GM21619 (cell line): Measurements from ENCODE around the gene SAE1.
A peak's percentile ranks its signal among the peaks of the same experiment; 100 is the strongest.

Experiments used
- ATAC-seq: cut with Tn5 transposase; IDR thresholded peaks from one replicate; pipeline ENCODE4 v1.9.1; 2021; ENCODE audit not compliant: unreplicated experiment

The SAE1 gene

GRCh38 chr19:47210180-47210490, 79.5 kb downstream of the SAE1 start:
- no peak for ATAC-seq

GRCh38 chr19:47210689-47211316, 80.2 kb downstream of the SAE1 start:
- ATAC-seq, result no peak

- ATAC-seq, result no peak
Observed at GRCh38 chr19:47215581-47215980, 84.9 kb downstream of the SAE1 start.

DNA sequence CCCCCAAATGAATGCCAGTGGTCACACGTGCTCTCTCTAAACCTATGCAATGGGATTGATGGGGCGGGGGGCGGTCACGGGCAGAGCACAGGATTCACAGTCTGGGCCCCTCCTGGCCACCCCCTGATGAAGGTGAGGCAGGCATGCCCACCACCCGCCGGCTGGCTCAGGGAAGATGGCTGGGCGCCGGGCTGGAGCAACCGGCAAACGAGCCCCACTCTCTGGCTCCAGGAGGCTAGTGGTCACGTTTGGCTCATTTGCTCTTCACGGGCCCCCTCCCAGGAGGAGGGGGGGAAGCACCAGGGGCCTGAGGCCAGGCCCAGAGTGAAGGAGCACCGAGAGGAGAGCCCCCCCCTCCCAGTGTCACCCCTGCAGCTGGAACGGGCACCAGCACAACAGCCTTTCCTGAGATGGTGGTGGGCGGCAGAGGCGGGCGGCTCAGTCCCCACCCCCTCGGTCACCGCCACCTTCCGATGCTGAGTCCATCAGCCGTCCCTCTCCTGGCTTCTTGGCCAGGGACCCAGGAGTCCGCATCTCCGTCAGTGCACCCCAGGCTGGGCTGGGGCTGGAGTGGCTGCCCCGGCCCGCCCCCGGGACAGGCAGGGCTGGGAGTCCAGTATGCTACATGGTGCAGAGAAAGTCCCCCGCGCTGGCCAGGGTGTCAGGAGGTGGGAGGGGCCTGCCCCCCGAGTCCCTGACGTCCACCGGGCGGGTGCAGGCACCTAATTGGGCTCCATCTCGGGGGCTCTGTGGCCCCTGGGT, 90.6 kb downstream of the SAE1 start:
- no peak for ATAC-seq

DNA sequence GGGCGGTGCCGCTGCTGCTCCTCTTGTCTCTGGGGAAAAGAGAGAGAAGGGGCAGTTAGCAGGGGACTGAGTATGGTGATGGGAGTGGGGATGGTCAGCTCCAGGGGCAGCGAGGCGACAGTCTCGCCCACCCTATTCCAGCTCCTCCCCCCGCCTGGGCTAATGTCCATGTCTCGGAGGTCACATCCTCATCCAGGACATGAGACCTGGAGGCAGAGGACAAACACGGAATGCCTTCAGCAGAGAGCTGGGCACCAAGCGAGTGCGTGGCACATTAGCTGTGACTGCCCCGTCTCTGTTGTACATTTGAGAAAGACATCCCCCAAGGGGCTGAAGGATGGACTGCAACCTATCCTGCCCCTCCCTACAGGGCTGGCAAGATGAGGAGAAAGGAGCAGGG, 91.3 kb downstream of the SAE1 start:
- no peak for ATAC-seq

- ATAC-seq, result peak; percentile 30
Observed at GRCh38 chr19:47225746-47226425, 95.3 kb downstream of the SAE1 start.

- peak; percentile 23 for ATAC-seq
Observed at GRCh38 chr19:47226426-47227351, 96.1 kb downstream of the SAE1 start.

DNA sequence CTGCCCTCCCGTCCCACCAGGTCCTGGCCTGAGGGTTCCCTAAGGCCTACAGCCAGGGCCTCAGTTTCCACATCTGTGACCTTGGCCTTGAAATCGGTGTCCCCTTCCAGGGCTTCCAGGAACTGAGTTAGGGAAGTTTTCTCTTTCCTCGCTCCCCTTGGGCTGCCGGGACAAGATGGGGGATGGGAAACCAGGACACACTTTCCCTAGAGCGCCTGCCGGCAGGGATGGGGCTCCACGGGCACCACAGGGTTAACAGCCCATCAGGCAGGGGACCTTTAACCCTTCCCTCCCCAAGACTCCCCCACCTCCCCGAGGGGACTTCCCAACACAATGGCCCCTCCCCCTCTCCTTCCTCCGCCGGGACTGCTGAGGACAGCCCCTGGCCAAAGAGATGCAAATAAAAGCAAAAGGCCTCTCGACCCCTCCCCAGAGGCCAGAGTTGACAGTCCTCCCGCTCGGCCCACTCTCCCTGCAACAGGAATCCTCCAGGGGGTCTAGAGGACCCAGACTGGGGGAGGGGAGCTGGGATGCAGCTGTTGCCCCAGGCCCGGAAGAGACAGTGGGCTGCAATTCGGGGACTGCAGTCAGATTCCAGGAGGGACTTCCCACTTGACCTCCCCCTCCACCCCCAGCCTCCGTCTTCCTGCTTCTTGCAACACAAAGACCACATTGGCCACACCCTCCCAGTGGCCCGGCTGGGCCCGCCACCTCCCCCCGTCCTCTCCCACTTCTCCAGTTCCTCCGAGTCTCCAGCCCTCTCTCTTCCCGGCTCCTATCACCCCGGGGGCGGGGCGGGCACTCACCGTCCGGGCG, 96.9 kb downstream of the SAE1 start:
- no peak for ATAC-seq

DNA sequence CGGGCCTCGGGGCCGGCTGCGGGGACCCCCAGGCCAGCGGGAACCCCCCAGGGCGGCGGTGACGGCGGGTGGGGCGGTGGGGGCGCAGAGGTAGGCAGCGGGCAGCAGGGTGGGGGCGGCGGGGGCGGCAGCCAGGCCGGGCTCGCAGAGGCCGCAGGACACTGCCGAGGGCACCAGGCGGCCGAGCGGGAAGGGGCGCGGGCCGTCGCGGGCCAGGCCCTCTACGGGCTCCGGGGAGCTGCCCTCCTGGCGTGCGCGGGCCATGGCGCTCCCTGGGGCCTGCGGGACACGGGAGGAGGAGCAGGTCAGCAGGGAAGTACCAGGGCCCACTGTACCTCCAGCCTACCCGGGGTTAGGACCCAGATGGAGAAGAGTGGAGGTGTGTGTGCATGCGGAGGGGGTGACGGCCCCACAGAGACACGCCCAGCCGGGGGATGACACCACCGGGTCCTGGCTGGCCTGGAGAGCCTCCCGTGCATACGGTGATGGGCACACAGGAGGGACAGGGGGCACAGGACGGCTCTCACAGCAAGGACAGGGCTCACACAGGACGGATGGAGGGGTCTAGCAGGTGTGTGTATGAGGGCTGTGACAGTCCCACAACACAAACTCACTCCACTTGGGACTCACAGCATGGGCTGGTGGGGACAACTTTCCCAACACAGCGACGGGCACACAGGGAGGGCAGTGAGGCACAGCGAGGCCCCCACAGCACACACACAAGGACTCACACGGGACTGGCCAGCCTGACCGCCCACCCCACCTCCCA, 97.7 kb downstream of the SAE1 start:
- ATAC-seq, result no peak

DNA sequence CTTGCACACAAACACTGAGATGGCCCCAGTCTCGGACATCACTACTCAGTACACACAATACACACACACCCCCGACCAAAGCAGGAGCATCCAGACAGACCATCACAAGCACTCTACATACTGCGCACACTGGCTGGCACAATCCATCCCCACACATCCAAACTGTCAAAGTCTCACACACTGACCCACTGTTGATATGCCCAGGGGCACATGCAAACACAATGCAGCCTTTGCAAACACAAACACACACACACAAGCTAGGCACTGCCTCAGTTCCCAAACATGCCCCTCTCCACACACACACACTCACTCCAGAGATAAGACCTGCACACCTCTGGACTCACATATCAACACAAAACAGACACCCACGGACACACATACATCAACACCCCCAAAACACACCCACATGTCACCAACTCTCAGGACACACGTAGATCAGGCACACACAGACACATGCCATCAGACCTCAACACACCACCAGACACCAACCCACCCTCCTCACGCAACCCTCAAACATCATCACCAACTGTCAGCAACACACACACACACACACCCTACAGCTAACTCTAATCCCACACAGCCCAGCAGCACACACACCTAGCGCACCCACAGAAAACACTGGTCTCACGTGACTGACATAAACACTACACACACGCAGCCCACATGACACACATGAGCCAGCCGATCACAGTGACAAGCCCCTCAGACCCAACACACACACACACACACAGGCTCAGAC, 98.5 kb downstream of the SAE1 start:
- ATAC-seq, result no peak

GRCh38 chr19:47229676-47230053, 99.0 kb downstream of the SAE1 start:
- no peak for ATAC-seq

- ATAC-seq, result no peak
Observed at GRCh38 chr19:47230054-47230920, 99.7 kb downstream of the SAE1 start.

- ATAC-seq, result no peak
Observed at GRCh38 chr19:47230921-47231214, 100.2 kb downstream of the SAE1 start, which contains the start of gene BBC3. TSS of gene BBC3 (minus strand) at chr19:47231199. CDS start at chr19:47228431, 2,768 bp downstream.

- ATAC-seq, result peak; percentile 26
Observed at GRCh38 chr19:47231215-47232054, 100.8 kb downstream of the SAE1 start.

- no peak for ATAC-seq
Observed at GRCh38 chr19:47232422-47233211, 102.0 kb downstream of the SAE1 start.

DNA sequence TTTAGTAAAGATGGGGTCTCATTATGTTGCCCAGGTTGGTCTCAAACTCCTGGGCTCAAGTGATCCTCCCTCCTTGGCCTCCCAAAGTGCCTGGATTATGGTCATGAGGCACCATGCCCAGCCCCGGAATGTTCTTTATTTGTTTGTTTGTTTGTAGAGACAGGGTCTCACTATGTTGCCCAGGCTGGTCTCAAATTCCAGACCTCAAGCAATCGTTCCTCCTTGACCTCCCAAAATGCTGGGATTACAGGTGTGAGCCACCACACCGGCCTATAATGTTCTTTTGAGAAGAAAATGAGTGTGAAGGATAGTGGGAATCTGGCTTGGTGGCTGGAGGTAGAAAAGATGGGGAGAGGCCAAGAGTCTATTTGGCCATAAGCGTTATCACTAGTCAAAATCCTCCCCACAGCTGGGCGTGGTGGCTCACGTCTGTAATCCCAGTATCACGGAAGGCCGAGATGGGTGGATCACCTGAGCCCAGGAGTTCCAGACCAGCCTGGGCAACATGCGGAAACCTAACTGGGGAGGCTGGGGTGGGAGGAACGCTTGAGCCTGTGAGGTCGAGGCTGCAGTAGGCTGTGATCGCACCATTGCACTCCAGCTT, 105.5 kb downstream of the SAE1 start:
- no peak for ATAC-seq
